GM19035 (cell line): ENCODE data around the gene NKAIN2.
"Not testable (repeated sequence)": the region's sequence is repeated elsewhere in the genome, so short reads cannot be mapped to it uniquely, and the experiment has no call there.

Experiments
- ATAC-seq: cut with Tn5 transposase; IDR thresholded peaks from one replicate; pipeline ENCODE4 v1.9.1; 2021; ENCODE audit not compliant: unreplicated experiment

NKAIN2 gene

GRCh38 chr6:123956492-123957139 is 153.0 kb downstream of the NKAIN2 start:
- ATAC-seq, result no peak

- ATAC-seq, result no peak
These were observed 158.8 kb downstream of the NKAIN2 start for GRCh38 chr6:123962508-123962907.

GRCh38 chr6:123965894-123966293 is 162.2 kb downstream of the NKAIN2 start:
- ATAC-seq, result no peak

GRCh38 chr6:123966618-123967017 is 163.0 kb downstream of the NKAIN2 start:
- ATAC-seq, result no peak

GRCh38 chr6:123967905-123968304 is 164.2 kb downstream of the NKAIN2 start:
- ATAC-seq, result no peak

GRCh38 chr6:123972600-123973294 is 169.1 kb downstream of the NKAIN2 start:
- ATAC-seq, result no peak

- ATAC-seq, result no peak
These were observed 176.6 kb downstream of the NKAIN2 start for GRCh38 chr6:123980311-123980710.

- ATAC-seq, result peak; percentile 78
These were observed 183.3 kb downstream of the NKAIN2 start for GRCh38 chr6:123986938-123987337.

GRCh38 chr6:123989918-123990317 is 186.3 kb downstream of the NKAIN2 start:
- ATAC-seq, result not testable (repeated sequence)

- no peak for ATAC-seq
These were observed 186.7 kb downstream of the NKAIN2 start for GRCh38 chr6:123990376-123990775.

- no peak for ATAC-seq
These were observed 190.5 kb downstream of the NKAIN2 start for GRCh38 chr6:123994168-123994567.

- no peak for ATAC-seq
These were observed 191.4 kb downstream of the NKAIN2 start for GRCh38 chr6:123994891-123995635.

GRCh38 chr6:123997223-123997622 is 193.6 kb downstream of the NKAIN2 start:
- no peak for ATAC-seq

- no peak for ATAC-seq
These were observed 198.9 kb downstream of the NKAIN2 start for GRCh38 chr6:124002377-124003081.

- ATAC-seq, result no peak
These were observed 203.6 kb downstream of the NKAIN2 start for GRCh38 chr6:124007266-124007665.

GRCh38 chr6:124008000-124008987 is 204.6 kb downstream of the NKAIN2 start:
- no peak for ATAC-seq

GRCh38 chr6:124008988-124009765 is 205.5 kb downstream of the NKAIN2 start:
- ATAC-seq, result no peak

GRCh38 chr6:124010574-124010973 is 206.9 kb downstream of the NKAIN2 start:
- no peak for ATAC-seq

- no peak for ATAC-seq
These were observed 207.5 kb downstream of the NKAIN2 start for GRCh38 chr6:124011180-124011579.
